GM12892 (cell line): Measurements from ENCODE around the gene SMDT1.

Experiments used
- DNase-seq: peaks from one replicate; pipeline ENCODE4 v3.0.0; 2011; ENCODE audit not compliant: insufficient read length
- FAIRE-seq: peaks from 2 replicates; lab custom pipeline; 2011; peaks lifted over from hg19 to GRCh38; lab: Jason Lieb, UNC
- POLR2A ChIP-seq: IDR thresholded peaks from 2 replicates; pipeline ENCODE4 v1.6.1; 2011; ENCODE audit warnings: low read depth, low read length, control low read depth
- POLR2AphosphoS5 ChIP-seq: IDR thresholded peaks from 2 replicates; pipeline ENCODE4 v1.6.1; 2011; ENCODE audit warnings: low read depth, low read length, control low read depth
- TAF1 ChIP-seq: IDR thresholded peaks from 2 replicates; pipeline ENCODE4 v1.6.1; 2011; ENCODE audit warnings: low read depth, mild to moderate bottlenecking, control low read depth, low read length, borderline replicate concordance

The SMDT1 gene

DNA sequence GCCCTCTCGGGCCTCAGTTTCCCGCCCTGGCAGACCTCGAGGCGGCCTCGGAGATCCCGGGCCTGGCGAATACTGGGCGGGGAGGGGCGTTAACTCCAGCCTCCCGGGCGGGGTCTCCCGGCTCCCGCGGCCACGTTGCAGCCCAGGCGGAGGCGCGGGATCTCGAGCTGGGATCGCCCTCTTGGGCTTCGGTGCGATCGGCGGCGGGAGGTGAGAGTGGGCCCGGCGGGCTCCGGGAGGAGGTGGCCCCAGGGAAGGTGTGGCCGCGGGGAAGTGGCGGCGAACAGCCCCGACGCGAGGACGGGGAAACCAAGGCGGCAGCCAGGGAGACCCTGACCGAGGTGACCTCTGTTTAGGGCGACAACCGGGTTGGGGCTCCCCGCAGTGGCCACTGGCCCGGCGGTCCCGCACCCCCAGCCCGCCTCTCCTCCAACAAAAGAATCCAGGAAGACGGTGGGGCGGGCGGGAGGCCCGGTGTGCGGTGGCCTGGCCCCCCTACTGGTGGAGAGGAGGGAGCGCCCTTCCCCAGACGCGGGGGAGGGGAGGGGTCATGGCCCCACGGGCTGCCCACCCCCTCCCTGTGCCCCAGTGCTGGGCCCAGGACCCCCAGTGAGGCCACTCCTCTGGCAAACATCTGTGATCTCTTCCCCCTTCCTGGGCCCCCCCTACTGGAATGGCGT lies 5.2 kb upstream of the SMDT1 start, which contains the start of gene PHETA2:
Gene PHETA2, plus strand, starts transcription at position 117 of the 680 bp plus-strand sequence. CDS start 3,046 bp downstream, outside the sequence.
- TF ChIP-seq POLR2A (peak; percentile 55), TAF1 (no peak), POLR2AphosphoS5 (no peak)
- DNase-seq (peak; percentile 43), FAIRE-seq (peak; percentile 78)

DNA sequence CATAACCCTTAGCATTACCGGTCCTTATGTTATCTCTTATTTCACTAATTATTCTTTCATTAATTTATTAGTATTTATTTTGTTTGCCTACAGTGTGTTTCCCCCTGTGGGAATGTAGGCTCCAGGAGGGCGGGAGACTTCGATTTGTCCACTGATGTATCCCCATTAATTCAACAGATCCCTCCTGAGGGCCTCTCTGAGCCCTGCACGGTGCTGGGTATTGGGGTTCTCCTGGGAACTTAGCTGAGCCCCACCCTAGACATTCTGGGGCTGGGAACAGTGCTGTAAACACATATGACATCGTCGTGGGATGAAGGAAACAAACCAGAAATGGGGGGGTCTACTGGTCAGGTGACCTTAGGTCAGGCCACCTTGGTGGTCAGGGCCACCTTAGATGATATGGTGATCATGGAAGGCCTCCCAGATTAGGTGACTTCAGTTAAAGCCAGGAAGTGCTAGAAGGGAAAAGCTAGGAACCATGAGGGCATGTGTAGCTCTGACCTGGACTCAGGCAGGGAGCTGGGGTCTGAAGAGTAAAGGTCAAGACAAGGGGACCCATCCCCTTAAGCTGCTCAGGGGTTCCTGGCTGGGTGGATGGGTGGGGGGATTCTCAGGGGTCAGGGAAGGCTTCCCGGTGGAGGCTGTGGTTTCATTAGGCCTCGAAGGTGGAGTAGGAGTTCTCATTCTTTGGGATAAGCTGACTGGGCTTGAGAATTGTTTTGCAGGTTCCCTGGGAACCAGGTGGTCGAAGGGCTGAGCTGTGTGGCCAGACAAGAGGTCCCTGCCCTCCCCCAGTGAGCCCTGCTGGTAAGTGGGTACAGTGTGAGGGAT lies 4.4 kb upstream of the SMDT1 start:
- FAIRE-seq: no peak
- no peak for DNase-seq
- TF ChIP-seq POLR2A (no peak), POLR2AphosphoS5 (no peak), TAF1 (no peak)

DNA sequence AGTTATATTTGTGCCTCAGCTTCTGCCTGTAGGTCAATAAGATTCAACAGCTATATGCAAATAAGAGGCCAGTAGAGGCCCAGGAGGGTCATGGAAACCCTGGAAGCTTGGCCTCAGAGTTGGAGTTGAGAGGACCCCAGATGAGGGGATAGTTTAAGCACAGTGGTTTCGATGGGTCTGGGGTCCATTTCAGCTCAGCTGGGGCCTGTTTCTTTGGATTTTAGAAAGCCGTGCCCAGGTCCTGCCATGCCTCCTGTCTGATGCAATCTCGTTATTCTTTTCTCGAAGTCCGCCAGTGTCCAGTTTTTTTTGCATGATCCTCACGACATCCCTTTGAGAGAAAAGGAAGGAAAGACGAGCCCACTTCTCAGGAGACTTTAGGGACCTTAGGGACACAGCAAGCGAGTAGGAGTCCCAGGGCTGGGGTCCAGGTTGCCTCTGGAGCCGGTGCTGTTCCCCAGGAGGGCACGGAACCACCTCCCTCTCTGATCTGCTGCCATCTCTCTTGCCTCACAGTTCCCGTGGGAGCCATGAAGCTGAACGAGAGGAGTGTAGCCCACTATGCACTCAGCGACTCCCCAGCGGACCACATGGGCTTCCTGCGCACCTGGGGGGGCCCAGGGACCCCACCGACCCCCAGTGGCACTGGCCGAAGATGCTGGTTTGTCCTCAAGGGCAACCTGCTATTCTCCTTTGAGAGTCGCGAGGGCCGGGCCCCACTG lies 2.6 kb upstream of the SMDT1 start:
- TF ChIP-seq POLR2A (no peak), POLR2AphosphoS5 (no peak), TAF1 (no peak)
- FAIRE-seq: no peak

DNA sequence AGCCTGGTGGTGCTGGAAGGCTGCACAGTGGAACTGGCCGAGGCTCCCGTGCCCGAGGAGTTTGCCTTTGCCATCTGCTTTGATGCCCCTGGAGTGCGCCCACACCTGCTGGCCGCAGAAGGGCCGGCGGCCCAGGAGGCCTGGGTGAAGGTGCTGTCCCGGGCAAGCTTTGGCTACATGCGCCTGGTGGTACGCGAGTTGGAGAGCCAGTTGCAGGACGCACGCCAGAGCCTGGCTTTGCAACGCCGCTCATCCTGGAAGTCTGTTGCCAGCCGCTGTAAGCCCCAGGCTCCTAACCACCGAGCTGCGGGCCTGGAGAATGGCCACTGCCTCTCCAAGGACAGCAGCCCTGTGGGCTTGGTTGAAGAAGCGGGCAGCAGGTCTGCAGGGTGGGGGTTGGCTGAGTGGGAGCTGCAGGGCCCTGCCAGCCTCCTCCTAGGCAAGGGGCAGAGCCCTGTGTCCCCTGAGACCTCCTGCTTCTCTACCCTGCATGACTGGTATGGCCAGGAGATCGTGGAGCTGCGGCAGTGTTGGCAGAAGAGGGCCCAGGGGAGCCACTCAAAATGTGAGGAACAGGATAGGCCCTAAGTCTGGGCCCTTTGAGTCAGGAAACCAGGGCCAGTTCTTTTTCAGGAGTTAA lies 1.9 kb upstream of the SMDT1 start:
- TF ChIP-seq POLR2A (no peak), POLR2AphosphoS5 (no peak), TAF1 (no peak)
- DNase-seq: no peak
- FAIRE-seq: no peak

More for the DNA sequence above, 2.6 kb upstream of the SMDT1 start:
- no peak for DNase-seq

DNA sequence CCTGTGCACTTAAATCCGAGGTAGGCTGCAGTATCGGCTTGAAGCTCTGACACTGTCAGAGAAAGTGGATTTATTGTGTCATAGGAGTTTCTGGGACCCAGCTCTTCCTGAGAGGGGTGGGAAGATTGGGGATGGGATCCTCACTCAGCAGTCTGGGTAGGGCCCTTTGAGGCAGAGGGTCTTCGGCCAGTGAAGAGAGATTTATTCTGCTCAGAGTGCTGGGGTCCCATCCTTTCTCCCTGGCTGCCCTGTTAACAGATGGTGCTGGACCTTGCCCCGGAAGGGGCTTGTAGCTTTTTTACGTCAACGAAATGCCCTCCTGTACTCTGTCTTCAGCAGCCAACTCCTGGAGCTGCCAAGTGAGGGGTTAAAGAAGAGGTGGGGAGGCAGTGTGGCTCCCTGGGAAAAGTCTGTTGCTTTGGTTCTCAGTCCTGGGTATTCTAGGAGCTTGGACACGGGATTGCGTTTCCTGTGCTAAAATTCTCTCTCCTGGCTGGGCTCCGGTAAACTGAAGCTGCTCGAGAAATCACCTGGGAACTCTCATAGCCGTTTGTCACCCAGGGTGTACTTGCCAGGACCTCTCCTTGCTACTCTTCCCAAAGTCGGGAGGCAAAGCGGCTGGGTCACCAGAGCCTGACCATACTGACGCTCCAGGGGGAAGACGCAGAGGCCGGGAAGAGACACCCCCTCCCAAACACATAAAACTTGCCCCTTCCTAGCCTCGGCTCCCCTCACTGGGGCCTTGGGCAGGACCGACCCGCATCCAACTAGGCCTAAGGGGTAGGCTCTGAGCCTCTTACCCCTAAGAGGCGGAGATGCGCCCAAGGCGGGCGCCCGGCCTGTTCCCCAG lies 806 bp upstream of the SMDT1 start:
- no peak for TF ChIP-seq TAF1
- TF ChIP-seq POLR2AphosphoS5: no peak
- FAIRE-seq: no peak
- DNase-seq: peak; percentile 44

DNA sequence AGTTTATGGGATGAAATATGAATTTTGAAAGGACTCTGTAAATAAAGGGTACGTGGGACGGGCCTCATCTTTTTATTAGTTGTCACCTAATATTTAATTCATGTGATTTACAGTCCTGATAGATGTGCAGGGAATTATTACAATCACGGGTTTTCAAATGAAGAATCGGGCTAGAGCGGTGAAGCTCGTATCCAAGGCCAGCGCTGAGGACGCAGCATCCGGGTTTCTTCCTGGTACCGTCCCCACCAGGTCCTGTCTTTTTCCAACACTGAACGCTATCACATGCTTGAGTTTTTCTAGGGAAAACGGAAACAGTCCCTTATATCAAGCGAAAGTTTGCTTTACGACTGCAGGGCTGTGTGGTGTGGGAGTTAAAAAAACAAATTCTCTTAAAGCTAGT lies 787 bp downstream of the SMDT1 start:
- no peak for TF ChIP-seq TAF1
- TF ChIP-seq POLR2A: no peak
- no peak for TF ChIP-seq POLR2AphosphoS5
- no peak for FAIRE-seq
- no peak for DNase-seq

DNA sequence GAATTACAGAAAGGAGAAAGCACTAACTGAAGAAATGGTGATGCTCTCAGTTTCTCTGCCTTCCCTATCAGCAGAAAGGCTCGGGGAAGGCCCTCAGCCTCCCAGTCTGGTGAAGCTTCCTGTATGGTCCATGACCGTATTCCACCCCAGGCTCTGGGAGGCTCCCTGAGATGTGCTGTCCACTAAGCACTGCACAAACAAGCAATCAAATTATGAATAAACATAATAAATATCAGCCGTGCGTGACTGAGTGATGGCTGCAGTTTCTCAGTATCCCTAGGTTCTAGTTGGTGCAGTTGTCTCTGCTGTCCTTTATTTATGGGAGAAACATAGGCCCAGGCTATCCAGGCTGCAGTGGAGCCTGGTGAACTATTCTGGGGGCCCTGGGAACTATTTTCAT lies 3.6 kb downstream of the SMDT1 start:
- DNase-seq: no peak
- no peak for FAIRE-seq
- no peak for TF ChIP-seq POLR2AphosphoS5
- no peak for TF ChIP-seq POLR2A
- no peak for TF ChIP-seq TAF1

DNA sequence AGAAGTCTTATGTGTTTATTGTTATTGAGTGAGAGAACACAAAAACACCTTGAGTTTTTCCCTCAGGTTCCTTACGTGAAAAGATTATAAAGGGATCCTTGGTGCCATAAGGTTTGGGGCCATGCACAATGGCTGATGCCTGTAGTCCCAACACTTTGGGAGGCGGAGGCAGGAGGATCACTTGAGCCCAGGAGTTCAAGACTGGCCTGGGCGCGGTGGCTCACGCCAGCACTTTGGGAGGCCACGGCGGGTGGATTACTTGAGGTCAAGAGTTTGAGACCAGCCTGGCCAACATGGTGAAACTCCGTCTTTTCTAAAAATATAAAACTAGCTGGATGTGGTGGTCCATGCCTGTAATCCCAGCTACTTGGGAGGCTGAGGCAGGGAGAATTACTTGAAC lies 5.4 kb downstream of the SMDT1 start:
- no peak for DNase-seq

DNA sequence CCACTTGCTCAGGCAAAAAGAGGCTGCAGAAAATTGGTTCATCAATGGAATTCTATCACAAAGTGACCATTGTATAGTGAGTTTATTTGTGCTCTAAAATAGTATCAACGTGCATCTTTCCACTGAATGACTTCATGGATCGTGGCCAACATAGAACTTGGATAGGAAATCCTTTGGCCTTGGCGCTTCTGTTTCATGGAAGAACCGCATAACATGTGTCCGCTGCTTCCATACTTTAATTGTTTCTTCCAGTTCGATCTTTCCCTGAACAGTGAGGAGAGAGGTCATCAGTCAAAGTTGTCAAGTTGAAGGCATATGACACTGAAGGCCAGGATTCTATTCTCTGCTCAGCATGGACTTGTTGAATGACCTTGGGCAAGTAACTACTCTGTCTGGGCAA lies 6.6 kb downstream of the SMDT1 start:
- no peak for TF ChIP-seq TAF1
- no peak for TF ChIP-seq POLR2AphosphoS5
- TF ChIP-seq POLR2A: no peak
- DNase-seq (no peak), FAIRE-seq (no peak)

More for the DNA sequence above, 5.4 kb downstream of the SMDT1 start:
- FAIRE-seq: no peak
- TF ChIP-seq POLR2AphosphoS5: no peak
- no peak for TF ChIP-seq POLR2A
- TF ChIP-seq TAF1: no peak

DNA sequence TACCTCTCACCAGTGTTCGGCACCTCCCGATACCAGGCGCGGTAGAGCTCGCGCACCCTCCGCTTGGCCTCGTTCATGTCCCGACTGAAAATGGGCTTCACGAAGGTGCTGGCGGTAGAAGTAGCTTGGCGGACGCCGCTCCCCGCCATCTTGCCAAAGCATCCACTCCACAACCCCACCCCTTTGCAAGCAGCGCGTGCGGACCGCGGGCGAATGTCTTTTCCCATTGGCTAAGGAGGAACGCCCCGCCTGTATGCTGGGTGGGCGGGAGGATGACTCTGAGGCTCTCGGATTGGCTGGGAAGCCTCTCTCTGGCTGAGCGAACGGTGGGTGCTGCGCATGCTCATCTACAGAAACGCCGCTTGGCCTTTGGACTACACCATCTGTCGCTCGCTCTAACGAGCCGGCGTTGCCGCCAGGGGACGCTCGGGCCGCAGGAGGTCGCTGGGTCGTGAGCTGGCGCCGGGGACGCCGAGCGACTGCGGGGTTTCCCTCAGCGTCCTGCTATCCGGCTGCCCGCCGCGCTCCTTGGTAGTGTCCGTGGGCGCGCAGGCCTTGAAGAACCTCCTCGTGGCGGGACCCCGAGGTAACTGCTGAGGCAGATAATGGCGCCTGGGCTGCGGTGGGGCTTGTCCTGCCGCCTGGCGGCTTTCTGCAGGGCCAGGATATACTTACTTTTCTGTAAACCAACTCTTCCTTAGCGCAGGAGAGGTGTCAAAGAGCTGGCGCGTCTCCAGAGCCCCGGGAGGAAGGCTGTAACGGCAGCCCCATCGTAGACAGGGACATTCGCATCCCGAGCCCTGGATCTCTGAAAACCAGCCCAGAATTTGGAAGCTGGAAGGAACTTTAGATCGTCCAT lies 11.3 kb downstream of the SMDT1 start, which contains the start of gene NDUFA6:
Gene NDUFA6, minus strand, starts transcription at position 177 of the 859 bp plus-strand sequence. Its CDS starts 28 bp downstream, at position 149.
- FAIRE-seq: peak; percentile 99
- DNase-seq: peak; percentile 96
- TF ChIP-seq POLR2AphosphoS5: peak; percentile 93
- TF ChIP-seq POLR2A: peak; percentile 97
- peak; percentile 92 for TF ChIP-seq TAF1
